ENCODE data around the gene UNK. TPM values are rescaled to one million over a fixed set of nuclear protein-coding genes. Genes with fewer than 3 reads are reported as not detected.
A peak's percentile ranks its signal among the peaks of the same experiment; 100 is the strongest.

UNK gene
- total RNA-seq, 1 experiment from 2014 or later, result 35.4 TPM

DNA sequence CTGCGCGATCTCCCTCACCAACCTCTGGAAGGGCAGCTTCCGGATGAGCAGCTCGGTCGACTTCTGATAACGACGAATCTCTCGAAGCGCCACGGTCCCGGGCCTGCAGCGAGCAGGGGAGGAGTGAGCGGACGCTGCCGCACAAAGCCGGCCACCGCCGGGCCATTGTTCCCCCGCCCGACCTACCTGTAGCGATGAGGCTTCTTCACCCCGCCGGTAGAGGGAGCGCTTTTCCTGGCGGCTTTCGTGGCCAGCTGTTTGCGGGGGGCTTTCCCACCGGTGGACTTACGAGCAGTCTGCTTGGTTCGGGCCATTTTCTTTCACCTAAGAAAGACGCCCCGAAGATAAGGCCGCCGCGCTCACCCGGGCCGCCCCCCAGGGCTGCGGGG lies 5.8 kb upstream of the UNK start (continued):
- TF ChIP-seq ESRRA (CRISPR knock-in tag; IDR thresholded peaks at IDR 0.05; ENCODE audit: borderline replicate concordance) (no peak), KAT7 (CRISPR knock-in tag; IDR thresholded peaks at IDR 0.05; ENCODE audit: borderline replicate concordance) (no peak), EMX1 (CRISPR knock-in tag; IDR thresholded peaks at IDR 0.05) (0 out of 2 replicates have a peak, but pooled peaks have one; percentile 56), ELF4 (CRISPR knock-in tag; IDR thresholded peaks at IDR 0.05; ENCODE audit: low read depth) (no peak), NFATC4 (CRISPR knock-in tag; IDR thresholded peaks at IDR 0.05) (peak; percentile 64; the same call in 1 of the 2 replicates), NFYB (CRISPR knock-in tag; conservative IDR thresholded peaks at IDR 0.05; ENCODE audit: low read depth) (no peak), MXD4 (CRISPR knock-in tag; IDR thresholded peaks at IDR 0.05; ENCODE audit: borderline replicate concordance) (no peak), IRF2 (CRISPR knock-in tag; IDR thresholded peaks at IDR 0.05; ENCODE audit: borderline replicate concordance, low read depth) (no peak), NR1H2 (CRISPR knock-in tag; IDR thresholded peaks at IDR 0.05) (no peak), SMAD4 (CRISPR knock-in tag; IDR thresholded peaks at IDR 0.05) (no peak), ZNF219 (CRISPR knock-in tag; IDR thresholded peaks at IDR 0.05; ENCODE audit: borderline replicate concordance) (no peak), ATF1 (CRISPR knock-in tag; IDR thresholded peaks at IDR 0.05) (no peak), TEAD1 (CRISPR knock-in tag; IDR thresholded peaks at IDR 0.05) (0 out of 2 replicates have a peak, but pooled peaks have one; percentile 18), ZNF138 (CRISPR knock-in tag; conservative IDR thresholded peaks at IDR 0.05) (no peak), JAZF1 (CRISPR knock-in tag; IDR thresholded peaks at IDR 0.05) (no peak), ZNF671 (CRISPR knock-in tag; IDR thresholded peaks at IDR 0.05) (no peak), TP53 (CRISPR knock-in tag; IDR thresholded peaks at IDR 0.05) (no peak), SMAD3 (CRISPR knock-in tag; IDR thresholded peaks at IDR 0.05; ENCODE audit: borderline replicate concordance) (no peak), HMGA2 (CRISPR knock-in tag; IDR thresholded peaks at IDR 0.05) (no peak; the same call in 1 of the 2 replicates), RORB (CRISPR knock-in tag; IDR thresholded peaks at IDR 0.05) (0 out of 2 replicates have a peak, but pooled peaks have one; percentile 28)
- TF ChIP-seq, protein P1, sequence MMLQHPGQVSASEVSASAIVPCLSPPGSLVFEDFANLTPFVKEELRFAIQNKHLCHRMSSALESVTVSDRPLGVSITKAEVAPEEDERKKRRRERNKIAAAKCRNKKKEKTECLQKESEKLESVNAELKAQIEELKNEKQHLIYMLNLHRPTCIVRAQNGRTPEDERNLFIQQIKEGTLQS (CRISPR knock-in tag; conservative IDR thresholded peaks at IDR 0.05), result no peak
- TF ChIP-seq, protein P2, sequence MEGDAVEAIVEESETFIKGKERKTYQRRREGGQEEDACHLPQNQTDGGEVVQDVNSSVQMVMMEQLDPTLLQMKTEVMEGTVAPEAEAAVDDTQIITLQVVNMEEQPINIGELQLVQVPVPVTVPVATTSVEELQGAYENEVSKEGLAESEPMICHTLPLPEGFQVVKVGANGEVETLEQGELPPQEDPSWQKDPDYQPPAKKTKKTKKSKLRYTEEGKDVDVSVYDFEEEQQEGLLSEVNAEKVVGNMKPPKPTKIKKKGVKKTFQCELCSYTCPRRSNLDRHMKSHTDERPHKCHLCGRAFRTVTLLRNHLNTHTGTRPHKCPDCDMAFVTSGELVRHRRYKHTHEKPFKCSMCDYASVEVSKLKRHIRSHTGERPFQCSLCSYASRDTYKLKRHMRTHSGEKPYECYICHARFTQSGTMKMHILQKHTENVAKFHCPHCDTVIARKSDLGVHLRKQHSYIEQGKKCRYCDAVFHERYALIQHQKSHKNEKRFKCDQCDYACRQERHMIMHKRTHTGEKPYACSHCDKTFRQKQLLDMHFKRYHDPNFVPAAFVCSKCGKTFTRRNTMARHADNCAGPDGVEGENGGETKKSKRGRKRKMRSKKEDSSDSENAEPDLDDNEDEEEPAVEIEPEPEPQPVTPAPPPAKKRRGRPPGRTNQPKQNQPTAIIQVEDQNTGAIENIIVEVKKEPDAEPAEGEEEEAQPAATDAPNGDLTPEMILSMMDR (IDR thresholded peaks at IDR 0.05), result peak; percentile 68
- TF ChIP-seq, protein P3, sequence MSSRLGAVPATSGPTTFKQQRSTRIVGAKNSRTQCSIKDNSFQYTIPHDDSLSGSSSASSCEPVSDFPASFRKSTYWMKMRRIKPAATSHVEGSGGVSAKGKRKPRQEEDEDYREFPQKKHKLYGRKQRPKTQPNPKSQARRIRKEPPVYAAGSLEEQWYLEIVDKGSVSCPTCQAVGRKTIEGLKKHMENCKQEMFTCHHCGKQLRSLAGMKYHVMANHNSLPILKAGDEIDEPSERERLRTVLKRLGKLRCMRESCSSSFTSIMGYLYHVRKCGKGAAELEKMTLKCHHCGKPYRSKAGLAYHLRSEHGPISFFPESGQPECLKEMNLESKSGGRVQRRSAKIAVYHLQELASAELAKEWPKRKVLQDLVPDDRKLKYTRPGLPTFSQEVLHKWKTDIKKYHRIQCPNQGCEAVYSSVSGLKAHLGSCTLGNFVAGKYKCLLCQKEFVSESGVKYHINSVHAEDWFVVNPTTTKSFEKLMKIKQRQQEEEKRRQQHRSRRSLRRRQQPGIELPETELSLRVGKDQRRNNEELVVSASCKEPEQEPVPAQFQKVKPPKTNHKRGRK (CRISPR knock-in tag; IDR thresholded peaks at IDR 0.05; ENCODE audit: borderline replicate concordance), result no peak
- TF ChIP-seq, protein P4, sequence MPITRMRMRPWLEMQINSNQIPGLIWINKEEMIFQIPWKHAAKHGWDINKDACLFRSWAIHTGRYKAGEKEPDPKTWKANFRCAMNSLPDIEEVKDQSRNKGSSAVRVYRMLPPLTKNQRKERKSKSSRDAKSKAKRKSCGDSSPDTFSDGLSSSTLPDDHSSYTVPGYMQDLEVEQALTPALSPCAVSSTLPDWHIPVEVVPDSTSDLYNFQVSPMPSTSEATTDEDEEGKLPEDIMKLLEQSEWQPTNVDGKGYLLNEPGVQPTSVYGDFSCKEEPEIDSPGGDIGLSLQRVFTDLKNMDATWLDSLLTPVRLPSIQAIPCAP (CRISPR knock-in tag; IDR thresholded peaks at IDR 0.05), result no peak
- TF ChIP-seq, protein P5, sequence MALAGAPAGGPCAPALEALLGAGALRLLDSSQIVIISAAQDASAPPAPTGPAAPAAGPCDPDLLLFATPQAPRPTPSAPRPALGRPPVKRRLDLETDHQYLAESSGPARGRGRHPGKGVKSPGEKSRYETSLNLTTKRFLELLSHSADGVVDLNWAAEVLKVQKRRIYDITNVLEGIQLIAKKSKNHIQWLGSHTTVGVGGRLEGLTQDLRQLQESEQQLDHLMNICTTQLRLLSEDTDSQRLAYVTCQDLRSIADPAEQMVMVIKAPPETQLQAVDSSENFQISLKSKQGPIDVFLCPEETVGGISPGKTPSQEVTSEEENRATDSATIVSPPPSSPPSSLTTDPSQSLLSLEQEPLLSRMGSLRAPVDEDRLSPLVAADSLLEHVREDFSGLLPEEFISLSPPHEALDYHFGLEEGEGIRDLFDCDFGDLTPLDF (CRISPR knock-in tag; IDR thresholded peaks at IDR 0.05), result no peak
- TF ChIP-seq, protein P6, sequence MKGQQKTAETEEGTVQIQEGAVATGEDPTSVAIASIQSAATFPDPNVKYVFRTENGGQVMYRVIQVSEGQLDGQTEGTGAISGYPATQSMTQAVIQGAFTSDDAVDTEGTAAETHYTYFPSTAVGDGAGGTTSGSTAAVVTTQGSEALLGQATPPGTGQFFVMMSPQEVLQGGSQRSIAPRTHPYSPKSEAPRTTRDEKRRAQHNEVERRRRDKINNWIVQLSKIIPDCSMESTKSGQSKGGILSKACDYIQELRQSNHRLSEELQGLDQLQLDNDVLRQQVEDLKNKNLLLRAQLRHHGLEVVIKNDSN (CRISPR knock-in tag; IDR thresholded peaks at IDR 0.05), result no peak; the same call in 1 of the 2 replicates
- TF ChIP-seq, protein P7, sequence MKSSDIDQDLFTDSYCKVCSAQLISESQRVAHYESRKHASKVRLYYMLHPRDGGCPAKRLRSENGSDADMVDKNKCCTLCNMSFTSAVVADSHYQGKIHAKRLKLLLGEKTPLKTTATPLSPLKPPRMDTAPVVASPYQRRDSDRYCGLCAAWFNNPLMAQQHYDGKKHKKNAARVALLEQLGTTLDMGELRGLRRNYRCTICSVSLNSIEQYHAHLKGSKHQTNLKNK (CRISPR knock-in tag; IDR thresholded peaks at IDR 0.05), result no peak
- TF ChIP-seq, protein P8, sequence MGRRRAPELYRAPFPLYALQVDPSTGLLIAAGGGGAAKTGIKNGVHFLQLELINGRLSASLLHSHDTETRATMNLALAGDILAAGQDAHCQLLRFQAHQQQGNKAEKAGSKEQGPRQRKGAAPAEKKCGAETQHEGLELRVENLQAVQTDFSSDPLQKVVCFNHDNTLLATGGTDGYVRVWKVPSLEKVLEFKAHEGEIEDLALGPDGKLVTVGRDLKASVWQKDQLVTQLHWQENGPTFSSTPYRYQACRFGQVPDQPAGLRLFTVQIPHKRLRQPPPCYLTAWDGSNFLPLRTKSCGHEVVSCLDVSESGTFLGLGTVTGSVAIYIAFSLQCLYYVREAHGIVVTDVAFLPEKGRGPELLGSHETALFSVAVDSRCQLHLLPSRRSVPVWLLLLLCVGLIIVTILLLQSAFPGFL (CRISPR knock-in tag; IDR thresholded peaks at IDR 0.05; ENCODE audit: borderline replicate concordance), result no peak
- TF ChIP-seq, protein P9, sequence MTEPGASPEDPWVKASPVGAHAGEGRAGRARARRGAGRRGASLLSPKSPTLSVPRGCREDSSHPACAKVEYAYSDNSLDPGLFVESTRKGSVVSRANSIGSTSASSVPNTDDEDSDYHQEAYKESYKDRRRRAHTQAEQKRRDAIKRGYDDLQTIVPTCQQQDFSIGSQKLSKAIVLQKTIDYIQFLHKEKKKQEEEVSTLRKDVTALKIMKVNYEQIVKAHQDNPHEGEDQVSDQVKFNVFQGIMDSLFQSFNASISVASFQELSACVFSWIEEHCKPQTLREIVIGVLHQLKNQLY (CRISPR knock-in tag; IDR thresholded peaks at IDR 0.05), result no peak; the same call in 1 of the 2 replicates
- TF ChIP-seq, protein P10, sequence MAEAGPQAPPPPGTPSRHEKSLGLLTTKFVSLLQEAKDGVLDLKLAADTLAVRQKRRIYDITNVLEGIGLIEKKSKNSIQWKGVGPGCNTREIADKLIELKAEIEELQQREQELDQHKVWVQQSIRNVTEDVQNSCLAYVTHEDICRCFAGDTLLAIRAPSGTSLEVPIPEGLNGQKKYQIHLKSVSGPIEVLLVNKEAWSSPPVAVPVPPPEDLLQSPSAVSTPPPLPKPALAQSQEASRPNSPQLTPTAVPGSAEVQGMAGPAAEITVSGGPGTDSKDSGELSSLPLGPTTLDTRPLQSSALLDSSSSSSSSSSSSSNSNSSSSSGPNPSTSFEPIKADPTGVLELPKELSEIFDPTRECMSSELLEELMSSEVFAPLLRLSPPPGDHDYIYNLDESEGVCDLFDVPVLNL (CRISPR knock-in tag; IDR thresholded peaks at IDR 0.05; ENCODE audit: borderline replicate concordance, low read depth), result no peak

All from WTC11 (cell line).